ENCODE data around the gene DAZAP1.

The DAZAP1 gene

DNA sequence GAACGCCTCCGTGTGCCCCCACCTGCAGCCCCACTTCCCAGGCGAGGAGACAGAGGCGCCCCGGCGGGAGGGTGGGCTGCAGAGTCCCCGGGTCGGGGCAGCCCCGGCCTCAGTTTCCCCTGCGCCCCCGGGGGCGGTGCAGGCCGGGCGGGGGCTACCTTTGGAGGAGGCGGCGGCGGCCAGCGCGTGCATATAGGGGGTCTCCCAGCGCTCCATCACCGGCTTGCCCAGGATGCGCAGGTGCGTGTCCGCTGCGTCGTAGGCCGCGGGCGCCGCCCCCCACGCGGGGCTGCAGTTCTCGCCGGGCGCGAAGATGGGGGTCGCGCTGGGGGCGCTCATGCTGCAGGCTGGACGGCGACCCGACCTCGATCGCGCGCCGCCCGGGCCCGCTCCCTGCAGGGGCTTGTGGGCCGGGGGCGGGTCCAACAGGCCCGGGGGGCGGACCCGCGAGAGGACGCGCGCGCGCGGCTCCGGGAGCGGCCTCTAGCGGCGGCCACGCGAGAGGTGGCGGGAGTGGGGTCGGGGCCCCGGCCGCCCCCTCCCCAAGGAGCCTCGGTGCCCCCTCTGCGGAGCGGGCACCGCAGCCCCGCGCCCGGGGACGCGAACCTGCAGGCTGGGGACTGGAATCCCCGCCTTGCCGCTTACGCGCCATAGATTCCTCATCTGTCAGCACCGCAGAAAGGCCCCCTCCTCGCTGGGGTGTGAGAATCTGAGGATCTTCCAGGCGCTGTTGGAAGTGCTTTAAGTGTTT, 6.1 kb upstream of the DAZAP1 start, which contains the start of gene GAMT:
Gene GAMT (minus strand): TSS at position 405 of the 751 bp plus-strand sequence. CDS start 66 bp downstream, at position 339.
- peak within 1 kb of the TSS; percentile 92 for H3K9ac ChIP-seq (ENCODE audit: insufficient read length, low read depth)
- no peaks in the 10 kb centered on the region for H3K9me3 ChIP-seq (ENCODE audit: insufficient read depth, low read length)
- peaks cover 22% of the 10 kb centered on the region for H3K36me3 ChIP-seq (ENCODE audit: insufficient read depth, insufficient read length, low read length)
- DNase-seq (ENCODE audit: low read depth, low spot score): no peak
- peaks cover 17% of the 10 kb centered on the region for H3K4me1 ChIP-seq (ENCODE audit: insufficient read depth, insufficient read length)
- TF ChIP-seq YY1 (IDR thresholded peaks at IDR 0.05; ENCODE audit: insufficient read depth, insufficient read length) (no peak), SUZ12 (IDR thresholded peaks at IDR 0.05; ENCODE audit: extremely low read depth, insufficient read depth, insufficient read length) (no peak), ZNF274 (IDR thresholded peaks at IDR 0.05; ENCODE audit: low read depth, low read length) (no peak)
- peak within 1 kb of the TSS; percentile 86 for H3K4me3 ChIP-seq (ENCODE audit: insufficient read length, low read depth)
- H3K27me3 ChIP-seq (ENCODE audit: insufficient read depth, insufficient read length): no peaks in the 10 kb centered on the region

DNA sequence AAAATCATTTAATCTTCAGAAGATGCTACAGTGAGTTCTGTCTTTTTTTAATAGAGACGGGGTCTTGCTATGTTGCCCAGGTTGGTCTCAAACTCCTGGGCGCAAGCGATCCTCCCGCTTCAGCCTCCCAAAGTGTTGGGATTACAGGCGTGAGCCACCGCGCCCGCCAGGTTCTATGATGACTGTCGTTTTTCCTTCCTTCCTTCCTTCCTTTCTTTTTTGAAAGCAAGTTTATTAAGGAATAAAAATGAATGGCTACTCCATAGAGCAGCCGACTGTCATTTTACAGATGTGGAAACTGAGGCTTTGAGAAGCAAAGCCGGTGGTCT, 5.5 kb upstream of the DAZAP1 start:
- Histone ChIP-seq H3K4me1 (ENCODE audit: insufficient read depth, insufficient read length) (peaks cover 13% of the 10 kb centered on the region), H3K36me3 (ENCODE audit: insufficient read depth, insufficient read length, low read length) (peaks cover 22% of the 10 kb centered on the region), H3K9ac (ENCODE audit: insufficient read length, low read depth) (peak overlapping the region; percentile 92), H3K9me3 (ENCODE audit: insufficient read depth, low read length) (no peaks in the 10 kb centered on the region), H3K27me3 (ENCODE audit: insufficient read depth, insufficient read length) (no peaks in the 10 kb centered on the region), H3K4me3 (ENCODE audit: insufficient read length, low read depth) (peak overlapping the region; percentile 86)
- DNase-seq (ENCODE audit: low read depth, low spot score): no peak
- no peak for TF ChIP-seq SUZ12 (IDR thresholded peaks at IDR 0.05; ENCODE audit: extremely low read depth, insufficient read depth, insufficient read length)
- no peak for TF ChIP-seq YY1 (IDR thresholded peaks at IDR 0.05; ENCODE audit: insufficient read depth, insufficient read length)
- TF ChIP-seq ZNF274 (IDR thresholded peaks at IDR 0.05; ENCODE audit: low read depth, low read length): no peak

DNA sequence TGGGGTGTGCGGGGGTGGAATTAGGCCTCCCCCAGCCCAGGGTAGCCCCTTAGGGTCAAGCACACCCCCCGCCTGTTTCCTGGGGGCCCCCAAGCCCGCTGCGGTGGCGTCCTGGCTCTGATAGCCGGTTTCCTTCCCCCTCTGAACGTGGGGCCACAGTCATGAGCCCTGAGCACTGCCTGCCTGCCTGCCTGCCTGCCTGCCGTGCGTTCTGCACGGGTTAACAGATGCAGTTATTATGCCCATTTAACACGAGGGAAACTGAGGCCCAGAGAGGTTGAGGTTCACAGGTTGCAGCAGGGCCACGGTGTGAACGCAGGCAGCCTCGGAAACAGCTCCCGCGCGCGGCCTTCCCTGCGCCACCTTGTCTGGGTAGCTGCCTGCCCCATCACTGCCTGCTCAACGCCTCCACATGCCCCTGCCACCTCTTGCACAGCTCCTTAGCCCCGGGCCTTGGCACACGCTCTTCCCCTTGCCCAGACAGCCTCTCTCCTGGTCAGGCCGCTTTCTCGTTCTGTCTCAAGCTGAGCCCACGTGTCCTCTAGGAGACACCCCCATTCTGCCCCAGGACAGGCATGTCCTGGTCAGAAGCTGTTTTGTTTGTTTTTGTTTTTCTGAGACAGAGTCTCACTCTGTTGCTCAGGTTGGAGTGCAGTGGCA, 4.8 kb upstream of the DAZAP1 start:
- no peak for DNase-seq (ENCODE audit: low read depth, low spot score)
- Histone ChIP-seq H3K36me3 (ENCODE audit: insufficient read depth, insufficient read length, low read length) (peaks cover 18% of the 10 kb centered on the region), H3K9me3 (ENCODE audit: insufficient read depth, low read length) (no peaks in the 10 kb centered on the region), H3K4me3 (ENCODE audit: insufficient read length, low read depth) (peak overlapping the region; percentile 23), H3K9ac (ENCODE audit: insufficient read length, low read depth) (peak overlapping the region; percentile 92), H3K4me1 (ENCODE audit: insufficient read depth, insufficient read length) (peaks cover 13% of the 10 kb centered on the region), H3K27me3 (ENCODE audit: insufficient read depth, insufficient read length) (no peaks in the 10 kb centered on the region)
- TF ChIP-seq SUZ12 (IDR thresholded peaks at IDR 0.05; ENCODE audit: extremely low read depth, insufficient read depth, insufficient read length): no peak
- TF ChIP-seq ZNF274 (IDR thresholded peaks at IDR 0.05; ENCODE audit: low read depth, low read length): no peak

DNA sequence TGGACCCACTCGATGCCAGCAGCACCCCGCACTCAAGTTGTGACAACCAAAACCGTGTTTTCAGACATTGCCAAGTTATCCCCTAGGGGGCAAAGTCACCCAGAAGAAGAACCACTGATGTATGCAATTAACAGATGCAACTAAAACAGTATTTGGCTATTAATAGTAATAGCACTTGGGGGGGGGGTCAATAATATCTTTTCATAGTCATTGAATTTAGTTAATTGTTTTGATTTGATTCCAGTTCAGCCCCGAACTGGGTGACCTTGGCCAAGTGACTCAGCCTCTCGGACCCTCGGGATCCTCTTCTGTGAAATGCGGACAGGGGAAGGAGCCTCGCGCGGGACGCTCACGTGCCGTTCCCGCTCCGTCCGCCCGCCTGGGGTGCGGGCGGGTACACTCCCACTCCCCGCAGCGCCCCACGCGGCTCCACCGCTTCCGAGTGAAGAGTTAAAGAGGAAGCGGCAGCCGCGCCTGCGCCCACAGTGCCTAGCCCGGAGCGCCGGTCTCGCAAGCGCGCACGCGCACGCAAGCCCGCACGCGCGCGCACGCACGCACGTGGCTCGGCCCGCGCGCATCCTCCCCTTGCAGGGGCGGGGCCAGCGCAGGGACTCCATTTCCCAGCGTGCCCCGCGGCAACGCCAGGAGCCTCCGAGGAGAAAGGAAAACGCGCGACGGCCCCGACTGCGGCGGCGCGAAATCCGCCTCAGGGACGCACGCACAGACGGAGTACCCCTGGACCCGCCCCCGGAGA, 435 bp upstream of the DAZAP1 start:
- Histone ChIP-seq H3K4me1 (ENCODE audit: insufficient read depth, insufficient read length) (peaks cover 31% of the 10 kb centered on the region), H3K36me3 (ENCODE audit: insufficient read depth, insufficient read length, low read length) (peaks cover 34% of the 10 kb centered on the region), H3K9ac (ENCODE audit: insufficient read length, low read depth) (peak overlapping the region; percentile 85), H3K4me3 (ENCODE audit: insufficient read length, low read depth) (peak overlapping the region; percentile 78), H3K9me3 (ENCODE audit: insufficient read depth, low read length) (no peaks in the 10 kb centered on the region), H3K27me3 (ENCODE audit: insufficient read depth, insufficient read length) (no peaks in the 10 kb centered on the region)
- no peak for TF ChIP-seq ZNF274 (IDR thresholded peaks at IDR 0.05; ENCODE audit: low read depth, low read length)
- TF ChIP-seq YY1 (IDR thresholded peaks at IDR 0.05; ENCODE audit: insufficient read depth, insufficient read length): no peak
- no peak for TF ChIP-seq SUZ12 (IDR thresholded peaks at IDR 0.05; ENCODE audit: extremely low read depth, insufficient read depth, insufficient read length)
- DNase-seq (ENCODE audit: low read depth, low spot score): peak; percentile 98

DNA sequence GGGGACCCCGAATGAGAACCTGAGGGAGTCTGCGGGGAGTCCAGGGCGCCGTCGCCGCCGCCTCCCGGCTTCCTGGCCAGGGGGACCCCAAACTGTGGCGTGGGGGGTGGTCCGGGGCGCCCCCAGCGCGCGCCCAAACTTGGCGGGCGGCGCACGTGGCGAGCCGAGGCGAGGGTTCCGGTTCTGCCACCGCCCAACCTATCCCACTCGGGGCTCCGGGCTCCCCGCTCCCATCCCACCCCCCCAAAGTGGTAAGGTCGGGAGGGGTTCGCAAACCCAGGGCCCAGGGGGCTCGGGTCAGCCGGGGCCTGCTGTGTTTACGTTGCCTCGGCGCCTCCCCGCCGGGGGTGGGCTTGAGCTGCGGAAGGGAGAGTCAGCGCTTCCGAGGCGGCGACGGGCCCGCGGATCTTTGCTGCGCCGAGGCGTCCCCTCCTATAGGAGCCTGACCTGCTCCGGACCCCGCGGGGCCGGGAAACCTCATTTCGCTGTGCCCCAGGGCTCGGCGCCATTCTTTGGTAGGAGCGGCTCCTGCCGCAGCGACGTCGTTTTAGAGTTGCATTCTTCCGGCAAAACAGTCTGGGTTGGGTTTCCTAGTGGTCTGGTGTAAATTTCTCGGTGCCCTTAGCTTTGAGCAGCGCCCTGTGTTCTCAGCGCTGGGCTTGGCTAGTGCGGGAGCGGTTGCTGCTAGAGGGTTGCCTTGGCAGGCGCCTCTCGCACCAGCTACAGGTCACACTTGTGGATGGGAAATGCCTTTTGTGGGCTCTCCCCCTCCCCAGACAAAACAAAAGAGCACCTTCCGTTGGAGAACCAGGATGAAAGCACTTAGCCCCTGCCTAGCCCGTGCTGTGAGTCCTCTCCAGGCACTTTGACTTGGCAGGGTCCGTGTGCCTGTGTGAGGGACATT, 1.2 kb downstream of the DAZAP1 start:
- no peak for TF ChIP-seq YY1 (IDR thresholded peaks at IDR 0.05; ENCODE audit: insufficient read depth, insufficient read length)
- TF ChIP-seq ZNF274 (IDR thresholded peaks at IDR 0.05; ENCODE audit: low read depth, low read length): no peak
- TF ChIP-seq SUZ12 (IDR thresholded peaks at IDR 0.05; ENCODE audit: extremely low read depth, insufficient read depth, insufficient read length): no peak
- DNase-seq (ENCODE audit: low read depth, low spot score): no peak
- peaks cover 50% of the 10 kb centered on the region for H3K36me3 ChIP-seq (ENCODE audit: insufficient read depth, insufficient read length, low read length)

DNA sequence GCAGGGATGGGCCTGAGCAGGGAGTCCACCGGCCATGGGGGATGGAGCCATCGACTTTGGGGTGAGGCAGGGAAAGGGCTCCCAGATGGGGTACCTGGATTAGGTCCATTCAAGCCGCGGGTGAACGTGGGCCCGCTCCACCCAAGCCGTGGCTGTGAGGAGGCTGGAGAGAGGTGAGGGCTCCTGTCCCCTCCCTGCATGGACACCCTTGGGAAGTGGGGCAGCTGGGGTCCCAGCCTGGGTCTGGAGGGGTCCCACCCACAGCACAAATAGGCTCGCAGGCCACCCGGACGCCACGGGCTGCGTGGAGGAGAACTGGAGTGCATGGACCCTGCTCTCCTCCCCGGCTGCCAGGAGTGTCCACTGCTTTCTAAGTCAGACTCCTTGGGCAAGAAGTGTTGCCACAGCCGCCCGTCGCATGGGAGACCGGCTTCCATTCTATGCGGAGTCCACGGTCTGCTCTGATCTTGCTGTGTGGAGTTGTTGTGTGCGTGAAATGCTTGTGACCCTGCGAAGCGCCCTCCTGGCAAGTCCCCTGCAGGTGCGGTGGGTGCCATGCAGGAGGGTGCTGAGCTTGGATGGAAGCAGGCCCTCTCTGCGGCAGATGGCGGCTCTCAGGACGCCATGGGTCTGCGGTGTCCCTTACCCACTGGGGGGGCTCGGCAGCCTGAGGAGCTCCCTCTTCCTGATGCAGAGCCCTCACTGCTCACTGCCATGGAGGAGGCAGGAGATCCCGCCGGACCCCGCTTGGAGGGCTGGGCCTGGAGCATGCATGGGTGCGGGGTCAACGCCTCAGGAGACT, 2.0 kb downstream of the DAZAP1 start:
- Histone ChIP-seq H3K4me1 (ENCODE audit: insufficient read depth, insufficient read length) (peaks cover 25% of the 10 kb centered on the region), H3K27me3 (ENCODE audit: insufficient read depth, insufficient read length) (no peaks in the 10 kb centered on the region), H3K4me3 (ENCODE audit: insufficient read length, low read depth) (peak overlapping the region; percentile 67), H3K9ac (ENCODE audit: insufficient read length, low read depth) (peak overlapping the region; percentile 97), H3K36me3 (ENCODE audit: insufficient read depth, insufficient read length, low read length) (peaks cover 58% of the 10 kb centered on the region), H3K9me3 (ENCODE audit: insufficient read depth, low read length) (no peaks in the 10 kb centered on the region)
- TF ChIP-seq SUZ12 (IDR thresholded peaks at IDR 0.05; ENCODE audit: extremely low read depth, insufficient read depth, insufficient read length): no peak
- TF ChIP-seq ZNF274 (IDR thresholded peaks at IDR 0.05; ENCODE audit: low read depth, low read length): no peak
- TF ChIP-seq YY1 (IDR thresholded peaks at IDR 0.05; ENCODE audit: insufficient read depth, insufficient read length): no peak
- no peak for DNase-seq (ENCODE audit: low read depth, low spot score)

More for the DNA sequence above, 1.2 kb downstream of the DAZAP1 start:
- Histone ChIP-seq H3K9ac (ENCODE audit: insufficient read length, low read depth) (peak overlapping the region; percentile 97), H3K9me3 (ENCODE audit: insufficient read depth, low read length) (no peaks in the 10 kb centered on the region), H3K4me1 (ENCODE audit: insufficient read depth, insufficient read length) (peaks cover 25% of the 10 kb centered on the region), H3K27me3 (ENCODE audit: insufficient read depth, insufficient read length) (no peaks in the 10 kb centered on the region), H3K4me3 (ENCODE audit: insufficient read length, low read depth) (peak overlapping the region; percentile 67)
